Upper lobe of left lung (tissue), 6 donors: Measurements from ENCODE around the gene SLC41A3. TPM values are rescaled to one million over a fixed set of nuclear protein-coding genes. Genes with fewer than 3 reads are reported as not detected.

Experiments
- ATAC-seq, 2 donors: fragments of 200-7000 bp; cut with Tn5 transposase; one replicate each; pipeline ENCODE4 v1.9.1; 2022; ENCODE audit warnings: mild to moderate bottlenecking in 2 of 2, moderate library complexity in 2 of 2; ENCODE audit not compliant: low FRiP score in 2 of 2
- DNase-seq, 2 donors: peaks; one replicate each; pipeline ENCODE4 v3.0.0-alpha.2; 2019 to 2020
- H3K27ac ChIP-seq, 4 donors: fragments of 200-600 bp; sonication (generic); one replicate each; pipeline ENCODE4 v1.5.1; 2016 to 2019
- H3K27me3 ChIP-seq, 4 donors: fragments of 200-600 bp; sonication (generic); one replicate each; pipeline ENCODE4 v1.5.1; 2017 to 2019
- H3K36me3 ChIP-seq, 4 donors: fragments of 200-600 bp; sonication (generic); one replicate each; pipeline ENCODE4 v1.5.1; 2016 to 2019
- H3K4me1 ChIP-seq, 4 donors: fragments of 200-600 bp; sonication (generic); one replicate each; pipeline ENCODE4 v1.5.1; 2018 to 2019
- H3K4me3 ChIP-seq, 4 donors: fragments of 200-600 bp; sonication (generic); one replicate each; pipeline ENCODE4 v1.5.1; 2017 to 2019; ENCODE audit warnings: mild to moderate bottlenecking in 2 of 4, moderate library complexity in 1 of 4
- H3K9me3 ChIP-seq, 4 donors: fragments of 200-600 bp; sonication (generic); one replicate each; pipeline ENCODE4 v1.5.1; 2018 to 2019
- EP300 ChIP-seq, 4 donors: sonication (generic); formaldehyde crosslinking; IDR thresholded peaks; one replicate each; pipeline ENCODE4 v1.5.1; 2017; ENCODE audit warnings: antibody characterized with exemption in 4 of 4, control low read depth in 2 of 4
- POLR2A ChIP-seq, 4 donors: fragments of 450-650 bp; IDR thresholded peaks; one replicate each; pipeline ENCODE4 v1.5.1; 2016 to 2017; ENCODE audit warnings: antibody characterized with exemption in 4 of 4, mild to moderate bottlenecking in 2 of 4
- POLR2AphosphoS5 ChIP-seq, 2 donors: sonication (generic); formaldehyde crosslinking; IDR thresholded peaks; one replicate each; pipeline ENCODE4 v1.5.1; 2017; ENCODE audit warnings: antibody characterized with exemption in 2 of 2
- WGBS, 2 donors: methylation state at CpG; one replicate each; pipeline ENCODE4 v1.1.5; 2017 to 2018; 5-methylcytosine and 5-hydroxymethylcytosine counted together
- total RNA-seq, 6 donors: library from RNA; depleted of rRNA in 4 of 6; stranded (reverse); fragments of >200 nt in 4 of 6; gene quantifications; one replicate each; pipeline versions ENCODE4 v1.1.0 to v1.2.1, GENCODE V29; 2016 to 2021
- TF ChIP-seq, protein P1 (sequence below), 6 experiments: fragments of 450-650 bp in 4 of 6; fragments of 200-600 bp in 2 of 6; sonication (generic) in 2 of 6; IDR thresholded peaks; one replicate each; pipeline ENCODE4 v1.5.1; 2016 to 2019; ENCODE audit warnings: antibody characterized with exemption in 6 of 6
- donor health status: DM: no; HTN: no; CAD: no; lungs with moderate emphysema.
- donor health status: DM: no; HTN: yes; CAD: no; lungs with severe emphysema.

Gene SLC41A3
- total RNA-seq, 6 donors from 2014 or later, result 17.1 to 40.1 (median 32.3) TPM

DNA sequence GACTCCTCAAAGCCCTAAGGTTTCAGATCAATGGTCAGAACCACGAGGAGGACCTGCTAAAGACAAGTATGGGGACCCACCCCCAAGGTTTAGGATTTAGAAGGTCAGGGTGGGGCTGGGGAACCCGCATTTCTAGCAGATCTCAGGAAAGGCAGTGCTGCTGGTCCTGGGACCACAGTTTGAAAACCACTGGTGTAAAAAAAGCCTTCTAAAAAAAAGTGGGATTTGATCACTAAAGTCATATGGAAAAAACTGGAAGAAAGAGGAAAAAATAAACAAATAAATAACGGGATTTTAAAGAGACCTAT is 832 bp downstream of the SLC41A3 start:
- H3K4me1 ChIP-seq, result peaks cover 3 to 22% (median 8%) of the 10 kb centered on the region in 4 donors
- DNase-seq (no peak), ATAC-seq (no peak)
- H3K27me3 ChIP-seq, result no peaks in the 10 kb centered on the region
- WGBS, 2 donors, result 24 to 35% methylated on average over 3 of the region's 3 CpGs
- no peak for TF ChIP-seq EP300 (IDR thresholded peaks at IDR 0.05)
- TF ChIP-seq POLR2A (IDR thresholded peaks at IDR 0.05), result no peak
- TF ChIP-seq, protein P1, sequence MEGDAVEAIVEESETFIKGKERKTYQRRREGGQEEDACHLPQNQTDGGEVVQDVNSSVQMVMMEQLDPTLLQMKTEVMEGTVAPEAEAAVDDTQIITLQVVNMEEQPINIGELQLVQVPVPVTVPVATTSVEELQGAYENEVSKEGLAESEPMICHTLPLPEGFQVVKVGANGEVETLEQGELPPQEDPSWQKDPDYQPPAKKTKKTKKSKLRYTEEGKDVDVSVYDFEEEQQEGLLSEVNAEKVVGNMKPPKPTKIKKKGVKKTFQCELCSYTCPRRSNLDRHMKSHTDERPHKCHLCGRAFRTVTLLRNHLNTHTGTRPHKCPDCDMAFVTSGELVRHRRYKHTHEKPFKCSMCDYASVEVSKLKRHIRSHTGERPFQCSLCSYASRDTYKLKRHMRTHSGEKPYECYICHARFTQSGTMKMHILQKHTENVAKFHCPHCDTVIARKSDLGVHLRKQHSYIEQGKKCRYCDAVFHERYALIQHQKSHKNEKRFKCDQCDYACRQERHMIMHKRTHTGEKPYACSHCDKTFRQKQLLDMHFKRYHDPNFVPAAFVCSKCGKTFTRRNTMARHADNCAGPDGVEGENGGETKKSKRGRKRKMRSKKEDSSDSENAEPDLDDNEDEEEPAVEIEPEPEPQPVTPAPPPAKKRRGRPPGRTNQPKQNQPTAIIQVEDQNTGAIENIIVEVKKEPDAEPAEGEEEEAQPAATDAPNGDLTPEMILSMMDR (IDR thresholded peaks at IDR 0.05), result no peak
- TF ChIP-seq POLR2AphosphoS5 (IDR thresholded peaks at IDR 0.05), result no peak
- H3K36me3 ChIP-seq, result no peaks in the 10 kb centered on the region
- peak overlapping the region; percentile 87 to 94 (median 88) for H3K27ac ChIP-seq
- H3K9me3 ChIP-seq, result no peaks in the 10 kb centered on the region
- peak overlapping the region in 3 of 4 donors; percentile 67 to 83 (median 81) for H3K4me3 ChIP-seq

DNA sequence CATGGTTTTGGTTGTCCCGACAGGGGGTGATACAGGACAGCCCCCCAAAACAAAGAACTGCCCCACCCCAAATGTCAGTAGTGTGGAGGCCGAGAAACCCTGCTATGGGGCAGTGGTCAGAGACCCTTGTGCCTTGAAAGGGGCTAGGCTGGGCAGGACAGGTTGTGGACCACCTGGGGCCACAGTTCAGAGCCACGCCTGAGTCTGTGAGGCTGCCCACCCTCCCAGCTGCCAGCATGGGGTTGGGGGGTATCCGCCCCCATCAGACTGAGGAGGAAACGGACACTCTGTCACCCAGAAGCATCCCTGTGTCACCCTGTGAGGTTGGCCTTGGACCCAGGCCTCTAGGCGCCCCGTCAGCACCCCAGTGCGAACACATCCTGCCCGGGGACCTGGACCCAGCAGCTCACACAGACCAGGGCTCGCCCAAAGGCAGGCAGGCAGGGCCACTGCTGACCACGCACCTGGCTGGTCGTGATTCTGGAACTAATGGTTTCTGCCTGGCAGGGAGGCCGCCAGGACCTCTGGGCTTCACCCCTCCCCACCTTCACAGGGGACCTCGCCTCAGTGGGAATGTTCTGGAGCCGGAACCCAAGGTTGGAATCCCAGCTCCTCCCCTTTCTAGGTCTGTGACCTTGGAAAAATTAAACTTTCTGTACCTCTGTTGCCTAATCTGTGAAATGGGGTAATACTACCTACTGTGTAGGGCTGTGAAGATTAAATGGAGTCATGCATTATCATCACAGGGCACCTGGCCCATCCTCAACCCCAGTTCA is 1.4 kb downstream of the SLC41A3 start:
- Histone ChIP-seq H3K36me3 (no peaks in the 10 kb centered on the region), H3K4me1 (peaks cover 3 to 22% (median 8%) of the 10 kb centered on the region in 4 donors), H3K4me3 (peak overlapping the region in 1 of 4 donors; percentile 67), H3K27ac (peak overlapping the region in 2 of 4 donors; percentile 89 to 94), H3K9me3 (no peaks in the 10 kb centered on the region), H3K27me3 (no peaks in the 10 kb centered on the region)
- 89 to 92% methylated on average over 5 to 13 of the region's 15 CpGs for WGBS, 2 donors
- ATAC-seq (peak in 1 of 2 donors; percentile 1), DNase-seq (peak in 1 of 2 donors; percentile 72)
- TF ChIP-seq POLR2AphosphoS5 (IDR thresholded peaks at IDR 0.05), result no peak
- TF ChIP-seq EP300 (IDR thresholded peaks at IDR 0.05), result no peak
- TF ChIP-seq POLR2A (IDR thresholded peaks at IDR 0.05), result no peak
- TF ChIP-seq, protein P1 (IDR thresholded peaks at IDR 0.05), result no peak

DNA sequence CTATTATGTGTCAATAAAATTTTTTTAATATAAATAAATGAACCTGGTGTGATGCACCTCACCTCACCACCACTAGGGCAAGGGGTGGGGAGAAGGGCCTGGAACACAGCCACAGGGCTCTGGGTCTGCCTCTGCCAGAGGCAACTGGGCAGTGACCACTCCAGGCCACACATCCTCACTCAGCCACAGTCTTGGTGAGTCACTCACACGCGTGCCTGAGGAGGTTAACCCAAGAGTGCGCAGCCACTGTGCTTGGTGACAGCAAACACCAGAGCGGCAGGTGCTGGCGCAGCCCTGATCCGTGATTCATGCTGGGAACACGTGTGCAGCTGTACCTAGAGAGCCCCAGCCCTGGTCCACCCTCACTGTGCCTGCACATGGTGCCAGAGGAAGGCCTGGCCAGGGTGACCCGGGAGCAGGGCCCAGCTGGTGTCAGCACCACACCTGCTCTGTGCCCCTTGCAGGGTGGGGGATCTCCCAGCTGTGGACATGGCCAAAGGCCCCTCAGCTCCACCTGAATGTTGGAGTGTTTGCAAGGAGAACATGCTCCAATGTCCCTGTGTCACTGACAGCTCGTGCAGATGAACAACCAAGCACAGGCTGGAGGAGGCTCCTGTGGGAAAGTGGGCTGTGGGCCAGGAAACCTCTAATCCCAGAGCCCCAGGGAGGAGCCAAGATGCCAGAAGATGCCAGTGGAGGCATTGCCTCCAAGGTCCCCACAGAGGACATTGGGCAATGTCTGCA is 2.1 kb downstream of the SLC41A3 start:
- peak in 1 of 2 donors; percentile 35 for ATAC-seq
- Histone ChIP-seq H3K27me3 (no peaks in the 10 kb centered on the region), H3K27ac (no peak overlapping the region), H3K4me1 (peaks cover 3 to 22% (median 8%) of the 10 kb centered on the region in 4 donors), H3K36me3 (no peaks in the 10 kb centered on the region), H3K4me3 (no peak overlapping the region), H3K9me3 (no peaks in the 10 kb centered on the region)
- peak in 1 of 2 donors; percentile 69 for DNase-seq
- TF ChIP-seq POLR2AphosphoS5 (IDR thresholded peaks at IDR 0.05), result no peak
- TF ChIP-seq, protein P1 (IDR thresholded peaks at IDR 0.05), result peak in 2 of 6 experiments; percentile 4 to 39
- WGBS, 2 donors, result 77 to 88% methylated on average over 6 to 9 of the region's 9 CpGs

DNA sequence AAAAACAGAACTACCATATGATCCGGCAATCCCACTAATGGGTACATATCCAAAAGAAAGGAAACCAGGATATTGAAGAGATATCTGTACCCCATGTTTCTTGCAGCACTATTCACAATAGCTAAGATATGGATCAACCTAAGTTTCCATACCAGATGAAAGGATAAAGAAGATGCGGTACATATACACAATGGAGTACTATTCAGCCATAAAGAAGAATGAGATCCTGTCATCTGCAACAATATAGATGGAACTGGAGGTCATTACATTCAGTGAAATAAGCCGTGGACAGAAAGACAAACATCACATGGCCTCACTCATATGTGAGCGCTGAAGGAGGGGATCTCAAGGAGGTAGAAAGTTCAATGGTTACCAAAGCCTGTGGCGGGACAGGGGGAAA is 3.0 kb downstream of the SLC41A3 start:
- WGBS, 2 donors, result 90 to 93% methylated on average over 5 of the region's 5 CpGs
- TF ChIP-seq, protein P1 (IDR thresholded peaks at IDR 0.05), result no peak
- TF ChIP-seq POLR2A (IDR thresholded peaks at IDR 0.05) (no peak), POLR2AphosphoS5 (IDR thresholded peaks at IDR 0.05) (no peak), EP300 (IDR thresholded peaks at IDR 0.05) (no peak)
- ATAC-seq, result no peak

More for the DNA sequence above, 3.0 kb downstream of the SLC41A3 start:
- no peak for DNase-seq
- no peaks in the 10 kb centered on the region for H3K36me3 ChIP-seq
- H3K27ac ChIP-seq, result no peak overlapping the region
- H3K9me3 ChIP-seq, result no peaks in the 10 kb centered on the region
- no peak overlapping the region for H3K4me3 ChIP-seq
- no peaks in the 10 kb centered on the region for H3K27me3 ChIP-seq
- H3K4me1 ChIP-seq, result peaks cover 3 to 22% (median 8%) of the 10 kb centered on the region in 4 donors
